HepG2 (cell line): Measurements from ENCODE around the gene PNLDC1. TPM values are rescaled to one million over a fixed set of nuclear protein-coding genes. Genes with fewer than 3 reads are reported as not detected.
A peak's percentile ranks its signal among the peaks of the same experiment; 100 is the strongest.

ENCODE experiments used
- AGO1 ChIP-seq: fragments of 200-400 bp; formaldehyde crosslinking; IDR thresholded peaks from 2 replicates; pipeline ENCODE4 v1.6.1; 2017; ENCODE audit warnings: mild to moderate bottlenecking, low read depth, low read length, moderate library complexity; ENCODE audit not compliant: poor library complexity, severe bottlenecking
- ATF7 ChIP-seq, 2 experiments: fragments of 450-650 bp in 1 of 2; sonication (generic) in 1 of 2; formaldehyde crosslinking in 1 of 2; IDR thresholded peaks; 2 replicates each; pipeline versions ENCODE4 v1.4.0 to v1.6.1; 2016 to 2020; ENCODE audit warnings: antibody characterized with exemption in 1 of 2, mild to moderate bottlenecking in 1 of 2, missing genetic modification reagents in 1 of 2
- ATF7-NPFF ChIP-seq: sonication (generic); formaldehyde crosslinking; IDR thresholded peaks from 2 replicates; pipeline ENCODE4 v1.8.1; 2023; ENCODE audit warnings: mild to moderate bottlenecking, low read depth, missing genetic modification reagents, moderate library complexity
- BRD4 ChIP-seq: sonication (generic); formaldehyde crosslinking; IDR thresholded peaks from 2 replicates; pipeline ENCODE4 v1.4.0; 2020; ENCODE audit warnings: missing genetic modification reagents
- CAMTA2 ChIP-seq: sonication (generic); formaldehyde crosslinking; IDR thresholded peaks from 2 replicates; pipeline ENCODE4 v1.4.0; 2020; ENCODE audit warnings: mild to moderate bottlenecking, missing genetic modification reagents, borderline replicate concordance
- HCFC1 ChIP-seq: fragments of 150-350 bp; IDR thresholded peaks from 2 replicates; pipeline ENCODE4 v1.6.1; 2014; ENCODE audit warnings: low read depth, low read length
- PRMT3 ChIP-seq: sonication (generic); formaldehyde crosslinking; IDR thresholded peaks from 2 replicates; pipeline ENCODE4 v1.8.1; 2022; ENCODE audit warnings: low read depth, mild to moderate bottlenecking, moderate library complexity, missing genetic modification reagents, borderline replicate concordance
- SOX6 ChIP-seq, 2 experiments: fragments of 450-650 bp in 1 of 2; sonication (generic) in 1 of 2; formaldehyde crosslinking in 1 of 2; IDR thresholded peaks; 2 replicates each; pipeline versions ENCODE4 v1.4.0 to v1.6.1; 2017 to 2020; ENCODE audit warnings: antibody characterized with exemption in 1 of 2, mild to moderate bottlenecking in 1 of 2, missing genetic modification reagents in 1 of 2
- SRF ChIP-seq: IDR thresholded peaks from 2 replicates; pipeline ENCODE4 v1.6.1; 2011; ENCODE audit warnings: mild to moderate bottlenecking, low read depth, low read length, moderate library complexity
- ZNF282 ChIP-seq: fragments of 450-650 bp; IDR thresholded peaks from 2 replicates; pipeline ENCODE4 v1.6.1; 2018; ENCODE audit not compliant: partially characterized antibody
- ZNF530 ChIP-seq: sonication (generic); formaldehyde crosslinking; IDR thresholded peaks from 2 replicates; pipeline ENCODE4 v1.5.0; 2020; ENCODE audit warnings: low read depth, mild to moderate bottlenecking, missing genetic modification reagents
- ZNF616 ChIP-seq: sonication (generic); formaldehyde crosslinking; IDR thresholded peaks from 2 replicates; pipeline ENCODE4 v1.5.0; 2020; ENCODE audit warnings: low read depth, mild to moderate bottlenecking, missing genetic modification reagents
- ZNF660 ChIP-seq: sonication (generic); formaldehyde crosslinking; IDR thresholded peaks from 2 replicates; pipeline ENCODE4 v1.5.1; 2020; ENCODE audit warnings: mild to moderate bottlenecking, low read depth, missing genetic modification reagents, borderline replicate concordance
- ZNF670 ChIP-seq: sonication (generic); formaldehyde crosslinking; IDR thresholded peaks from 2 replicates; pipeline ENCODE4 v1.8.0; 2022; ENCODE audit warnings: mild to moderate bottlenecking, missing genetic modification reagents, borderline replicate concordance
- ZNF841 ChIP-seq: sonication (generic); formaldehyde crosslinking; IDR thresholded peaks from 2 replicates; pipeline ENCODE4 v1.8.1; 2023; ENCODE audit warnings: missing genetic modification reagents, borderline replicate concordance
- ZNF850 ChIP-seq: sonication (generic); formaldehyde crosslinking; conservative IDR thresholded peaks from 2 replicates; pipeline ENCODE4 v1.9.0; 2021; ENCODE audit warnings: mild to moderate bottlenecking, missing genetic modification reagents
- polyA plus RNA-seq, 8 experiments: library from polyadenylated mRNA; depleted of rRNA in 3 of 8; stranded (reverse) in 7 of 8; unstranded in 1 of 8; fragments of >200 nt; fragmentation: Illumina TruSeq in 4 of 8; extraction: Trizol in 4 of 8; gene quantifications; 2 replicates each; pipeline versions ENCODE4 v1.2.1 to v1.2.3, GENCODE V29; 2011 to 2016; ENCODE audit warnings: low read depth in 4 of 8, missing spikeins in 1 of 8, mixed read lengths in 1 of 8; ENCODE audit not compliant: insufficient read depth in 1 of 8
- total RNA-seq, 5 experiments: library from RNA; depleted of rRNA; stranded (reverse); fragments of >200 nt; fragmentation: Illumina TruSeq; extraction: Trizol; gene quantifications; 2 replicates each; pipeline ENCODE4 v1.2.3, GENCODE V29; 2016; ENCODE audit warnings: low read depth in 1 of 5
- TF ChIP-seq, protein P1 (sequence below): sonication (generic); formaldehyde crosslinking; IDR thresholded peaks from 2 replicates; pipeline ENCODE4 v1.4.0; 2020; ENCODE audit warnings: mild to moderate bottlenecking, missing genetic modification reagents
- TF ChIP-seq, protein P2 (sequence below): IDR thresholded peaks from 2 replicates; pipeline ENCODE4 v1.6.1; 2012; ENCODE audit warnings: low read length, improper control_type of control experiment
- TF ChIP-seq, protein P3 (sequence below): sonication (generic); formaldehyde crosslinking; IDR thresholded peaks from 2 replicates; pipeline ENCODE4 v1.5.0; 2020; ENCODE audit warnings: missing genetic modification reagents, mild to moderate bottlenecking, borderline replicate concordance

Gene PNLDC1
- total and polyA plus RNA-seq, 2 of the 13 experiments (the other 11 are each of a cell fraction or from before 2014, with no cell fraction given) = not detected

DNA sequence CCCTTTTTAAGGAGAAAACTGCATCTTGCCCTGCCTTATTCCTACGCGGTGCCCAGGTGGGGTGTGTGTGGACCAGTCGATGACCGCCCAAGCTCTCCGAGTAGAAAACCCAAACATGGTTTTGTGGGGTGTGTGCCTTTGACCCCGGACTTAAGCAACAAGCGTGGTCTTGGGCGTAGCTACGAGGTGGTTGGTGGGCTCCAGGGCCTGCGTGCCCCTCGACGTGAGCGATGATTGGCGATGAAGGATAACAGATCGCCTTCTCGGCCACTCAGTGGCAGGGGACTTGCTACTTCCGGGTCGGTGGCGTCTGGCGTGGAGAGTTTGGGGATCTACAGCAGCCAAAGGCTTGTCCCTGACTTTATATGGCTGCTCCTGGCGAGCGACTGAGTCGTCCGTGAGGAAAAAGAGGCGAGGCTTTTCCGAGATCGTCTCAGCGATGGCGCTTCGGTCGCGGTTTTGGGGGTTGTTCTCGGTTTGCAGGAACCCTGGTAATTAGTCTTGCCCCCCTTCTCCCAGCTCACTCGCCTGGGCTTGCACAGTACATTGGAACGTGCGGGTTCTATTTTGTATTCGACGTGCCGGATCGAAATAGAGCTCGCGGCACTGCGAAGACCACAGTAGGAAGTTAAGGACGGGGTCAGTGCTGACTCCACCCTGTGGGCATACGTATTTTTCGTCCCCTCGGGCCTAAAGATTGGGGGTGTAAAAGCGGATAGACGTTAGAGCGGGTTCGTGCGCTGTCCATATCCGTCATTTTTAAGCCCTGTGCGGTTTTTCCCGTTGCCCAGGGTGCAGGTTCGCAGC, 9.7 kb upstream of the PNLDC1 start, which contains the start of gene MRPL18 (continued):
- no peak for TF ChIP-seq SOX6 (IDR thresholded peaks at IDR 0.05)
- TF ChIP-seq SOX6 (CRISPR knock-in tag; IDR thresholded peaks at IDR 0.05) = no peak; the same call in 1 of the 2 replicates
- no peak for TF ChIP-seq ZNF282
- TF ChIP-seq AGO1 = no peak
- TF ChIP-seq SRF = peak; percentile 51
- no peak for TF ChIP-seq PRMT3 (CRISPR knock-in tag)
- TF ChIP-seq ZNF616 (CRISPR knock-in tag) = no peak
- no peak for TF ChIP-seq ZNF530 (CRISPR knock-in tag)
- TF ChIP-seq, protein P1, sequence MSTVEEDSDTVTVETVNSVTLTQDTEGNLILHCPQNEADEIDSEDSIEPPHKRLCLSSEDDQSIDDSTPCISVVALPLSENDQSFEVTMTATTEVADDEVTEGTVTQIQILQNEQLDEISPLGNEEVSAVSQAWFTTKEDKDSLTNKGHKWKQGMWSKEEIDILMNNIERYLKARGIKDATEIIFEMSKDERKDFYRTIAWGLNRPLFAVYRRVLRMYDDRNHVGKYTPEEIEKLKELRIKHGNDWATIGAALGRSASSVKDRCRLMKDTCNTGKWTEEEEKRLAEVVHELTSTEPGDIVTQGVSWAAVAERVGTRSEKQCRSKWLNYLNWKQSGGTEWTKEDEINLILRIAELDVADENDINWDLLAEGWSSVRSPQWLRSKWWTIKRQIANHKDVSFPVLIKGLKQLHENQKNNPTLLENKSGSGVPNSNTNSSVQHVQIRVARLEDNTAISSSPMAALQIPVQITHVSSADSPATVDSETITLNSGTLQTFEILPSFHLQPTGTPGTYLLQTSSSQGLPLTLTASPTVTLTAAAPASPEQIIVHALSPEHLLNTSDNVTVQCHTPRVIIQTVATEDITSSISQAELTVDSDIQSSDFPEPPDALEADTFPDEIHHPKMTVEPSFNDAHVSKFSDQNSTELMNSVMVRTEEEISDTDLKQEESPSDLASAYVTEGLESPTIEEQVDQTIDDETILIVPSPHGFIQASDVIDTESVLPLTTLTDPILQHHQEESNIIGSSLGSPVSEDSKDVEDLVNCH (CRISPR knock-in tag) = no peak
- TF ChIP-seq ZNF670 (CRISPR knock-in tag) = no peak
- TF ChIP-seq ZNF850 (CRISPR knock-in tag) = 0 out of 2 replicates have a peak, but pooled peaks have one; percentile 26
- TF ChIP-seq ATF7-NPFF (CRISPR knock-in tag) = peak; percentile 48
- peak; percentile 22 for TF ChIP-seq HCFC1
- TF ChIP-seq, protein P2, sequence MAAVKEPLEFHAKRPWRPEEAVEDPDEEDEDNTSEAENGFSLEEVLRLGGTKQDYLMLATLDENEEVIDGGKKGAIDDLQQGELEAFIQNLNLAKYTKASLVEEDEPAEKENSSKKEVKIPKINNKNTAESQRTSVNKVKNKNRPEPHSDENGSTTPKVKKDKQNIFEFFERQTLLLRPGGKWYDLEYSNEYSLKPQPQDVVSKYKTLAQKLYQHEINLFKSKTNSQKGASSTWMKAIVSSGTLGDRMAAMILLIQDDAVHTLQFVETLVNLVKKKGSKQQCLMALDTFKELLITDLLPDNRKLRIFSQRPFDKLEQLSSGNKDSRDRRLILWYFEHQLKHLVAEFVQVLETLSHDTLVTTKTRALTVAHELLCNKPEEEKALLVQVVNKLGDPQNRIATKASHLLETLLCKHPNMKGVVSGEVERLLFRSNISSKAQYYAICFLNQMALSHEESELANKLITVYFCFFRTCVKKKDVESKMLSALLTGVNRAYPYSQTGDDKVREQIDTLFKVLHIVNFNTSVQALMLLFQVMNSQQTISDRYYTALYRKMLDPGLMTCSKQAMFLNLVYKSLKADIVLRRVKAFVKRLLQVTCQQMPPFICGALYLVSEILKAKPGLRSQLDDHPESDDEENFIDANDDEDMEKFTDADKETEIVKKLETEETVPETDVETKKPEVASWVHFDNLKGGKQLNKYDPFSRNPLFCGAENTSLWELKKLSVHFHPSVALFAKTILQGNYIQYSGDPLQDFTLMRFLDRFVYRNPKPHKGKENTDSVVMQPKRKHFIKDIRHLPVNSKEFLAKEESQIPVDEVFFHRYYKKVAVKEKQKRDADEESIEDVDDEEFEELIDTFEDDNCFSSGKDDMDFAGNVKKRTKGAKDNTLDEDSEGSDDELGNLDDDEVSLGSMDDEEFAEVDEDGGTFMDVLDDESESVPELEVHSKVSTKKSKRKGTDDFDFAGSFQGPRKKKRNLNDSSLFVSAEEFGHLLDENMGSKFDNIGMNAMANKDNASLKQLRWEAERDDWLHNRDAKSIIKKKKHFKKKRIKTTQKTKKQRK = no peak
- TF ChIP-seq, protein P3, sequence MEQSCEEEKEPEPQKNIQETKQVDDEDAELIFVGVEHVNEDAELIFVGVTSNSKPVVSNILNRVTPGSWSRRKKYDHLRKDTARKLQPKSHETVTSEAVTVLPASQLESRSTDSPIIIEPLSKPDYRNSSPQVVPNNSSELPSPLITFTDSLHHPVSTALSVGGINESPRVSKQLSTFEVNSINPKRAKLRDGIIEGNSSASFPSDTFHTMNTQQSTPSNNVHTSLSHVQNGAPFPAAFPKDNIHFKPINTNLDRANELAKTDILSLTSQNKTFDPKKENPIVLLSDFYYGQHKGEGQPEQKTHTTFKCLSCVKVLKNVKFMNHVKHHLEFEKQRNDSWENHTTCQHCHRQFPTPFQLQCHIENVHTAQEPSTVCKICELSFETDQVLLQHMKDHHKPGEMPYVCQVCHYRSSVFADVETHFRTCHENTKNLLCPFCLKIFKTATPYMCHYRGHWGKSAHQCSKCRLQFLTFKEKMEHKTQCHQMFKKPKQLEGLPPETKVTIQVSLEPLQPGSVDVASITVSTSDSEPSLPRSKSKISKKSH = peak; percentile 1; the same call in 1 of the 2 replicates
- no peak for TF ChIP-seq ZNF841 (CRISPR knock-in tag)
- no peak for TF ChIP-seq CAMTA2 (CRISPR knock-in tag)
- no peak for TF ChIP-seq ZNF660 (CRISPR knock-in tag)
- TF ChIP-seq ATF7 (IDR thresholded peaks at IDR 0.05) = no peak
- no peak; the same call in 1 of the 2 replicates for TF ChIP-seq ATF7 (CRISPR knock-in tag; IDR thresholded peaks at IDR 0.05)
- peak; percentile 62 for TF ChIP-seq BRD4 (CRISPR knock-in tag)
